ENCODE results near the gene TMEM51.

Gene TMEM51

DNA sequence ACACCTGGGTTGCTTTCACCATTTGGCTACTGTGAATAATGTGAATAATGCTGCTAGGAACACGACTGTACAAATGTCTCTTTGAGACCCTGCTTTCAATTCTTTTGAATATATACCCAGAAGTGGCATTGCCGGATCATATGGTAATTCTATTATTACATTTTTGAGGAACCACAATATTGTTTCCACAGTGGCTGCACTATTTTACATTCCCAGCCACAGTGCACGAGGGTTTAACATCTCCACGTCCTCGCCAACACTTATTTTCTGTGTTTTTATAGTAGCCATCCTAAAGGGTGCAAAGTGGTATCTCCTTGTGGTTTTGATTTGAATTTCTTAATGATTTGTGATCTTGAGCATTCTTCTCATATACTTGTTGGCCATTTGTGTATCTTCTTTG, 109.2 kb downstream of the TMEM51 start:
- in situ Hi-C loops (cut with MboI; ENCODE audit: low sequenced_read_pairs), result no loop called here

DNA sequence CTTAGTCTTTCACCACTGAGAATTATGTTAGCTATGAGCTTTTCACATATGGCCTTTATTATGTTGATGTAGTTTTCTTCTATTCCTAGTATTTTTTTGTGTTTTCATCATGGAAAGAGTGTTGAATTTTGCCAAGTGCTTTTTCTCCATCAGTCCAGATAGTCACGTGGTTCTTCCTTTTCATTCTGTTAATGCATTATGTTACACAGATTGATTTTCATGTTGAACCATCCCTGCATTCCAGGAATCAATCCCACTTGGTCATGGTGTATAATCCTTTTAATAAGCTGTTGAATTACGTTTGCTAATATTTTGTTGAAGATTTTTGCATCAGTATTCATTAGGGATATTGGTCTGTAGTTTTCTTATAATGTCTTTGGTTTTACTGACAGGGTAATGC, 111.2 kb downstream of the TMEM51 start:
- in situ Hi-C loops (cut with MboI; ENCODE audit: low sequenced_read_pairs), result no loop called here

Measured in HL-60/S4 treated with retinoic acid at 250 ng/mL for 4 days and 3 days (cell line).